H1 (cell line): Measurements from ENCODE around the gene RAET1E. TPM values are rescaled to one million over a fixed set of nuclear protein-coding genes. Genes with fewer than 3 reads are reported as not detected.
A peak's percentile ranks its signal among the peaks of the same experiment; 100 is the strongest.

Experiments used
- CTCF ChIA-PET: fragments of 300-600 bp; sonication (Branson Sonifier 250); formaldehyde crosslinking; loops from one replicate; lab custom pipeline; 2021; ENCODE audit not compliant: partially characterized antibody; lab: Charles Lee
- POLR2A ChIA-PET: fragments of 300-600 bp; sonication (Branson Sonifier 250); formaldehyde crosslinking; loops from one replicate; lab custom pipeline; 2021; ENCODE audit warnings: inconsistent platforms; ENCODE audit not compliant: partially characterized antibody; lab: Charles Lee
- DNase-seq, 2 experiments: peaks; one replicate each; pipeline versions ENCODE4 v3.0.0 to v3.0.0-alpha.2; 2010 to 2022; ENCODE audit warnings: low spot score in 2 of 2, low read depth in 1 of 2, mixed read lengths in 1 of 2
- FAIRE-seq: peaks from 2 replicates; lab custom pipeline; 2011; peaks lifted over from hg19 to GRCh38; lab: Jason Lieb, UNC
- H2AFZ ChIP-seq: 2 replicates; pipeline ENCODE4 v1.8.1; 2012; ENCODE audit warnings: low read length, inconsistent platforms
- H2AK5ac ChIP-seq: 2 replicates; pipeline ENCODE4 v1.6.1; 2013; ENCODE audit warnings: low read depth, low read length
- H2BK120ac ChIP-seq: replicated peaks from 2 replicates; pipeline ENCODE3; 2013; ENCODE audit warnings: low read depth, low read length, inconsistent platforms
- H2BK12ac ChIP-seq: 2 replicates; pipeline ENCODE4 v1.6.1; 2013; ENCODE audit warnings: low read depth, low read length
- H2BK15ac ChIP-seq: 2 replicates; pipeline ENCODE4 v1.6.1; 2013; ENCODE audit warnings: low read length
- H2BK20ac ChIP-seq: 2 replicates; pipeline ENCODE4 v1.6.1; 2013; ENCODE audit warnings: low read length
- H2BK5ac ChIP-seq: 2 replicates; pipeline ENCODE4 v1.6.1; 2013; ENCODE audit warnings: low read depth, low read length
- H3K14ac ChIP-seq: 2 replicates; pipeline ENCODE4 v1.6.1; 2013; ENCODE audit warnings: inconsistent platforms; ENCODE audit not compliant: insufficient read length
- H3K18ac ChIP-seq: 2 replicates; pipeline ENCODE4 v1.6.1; 2013; ENCODE audit warnings: low read length; ENCODE audit errors: extremely low read depth
- H3K23ac ChIP-seq: 2 replicates; pipeline ENCODE4 v1.6.1; 2013; ENCODE audit warnings: inconsistent platforms; ENCODE audit not compliant: insufficient read length
- H3K23me2 ChIP-seq: 2 replicates; pipeline ENCODE4 v1.6.1; 2013; ENCODE audit warnings: low read depth, low read length
- H3K27ac ChIP-seq: 2 replicates; pipeline ENCODE4 v1.6.1; 2011; ENCODE audit warnings: low read depth, low read length, inconsistent platforms
- H3K27me3 ChIP-seq, 4 experiments: replicated peaks in 1 of 4; 1 replicate in 1 of 4; 2 replicates in 3 of 4; pipeline versions ENCODE4 v1.6.1 to v1.8.1; 2011 to 2013; ENCODE audit warnings: low read length in 3 of 4, mild to moderate bottlenecking in 3 of 4, inconsistent platforms in 2 of 4, mixed read lengths in 2 of 4, moderate library complexity in 1 of 4; ENCODE audit not compliant: control insufficient read depth in 3 of 4, insufficient read depth in 3 of 4; ENCODE audit errors: extremely low read depth in 1 of 4
- H3K36me3 ChIP-seq, 4 experiments: 2 replicates each; pipeline versions ENCODE4 v1.6.1 to v1.8.1; 2011 to 2013; ENCODE audit warnings: mild to moderate bottlenecking in 4 of 4, low read length in 3 of 4, moderate library complexity in 2 of 4, control low read depth in 1 of 4, inconsistent platforms in 1 of 4; ENCODE audit not compliant: insufficient read depth in 4 of 4, control insufficient read depth in 2 of 4
- H3K4ac ChIP-seq: replicated peaks from 2 replicates; pipeline ENCODE3; 2013; ENCODE audit warnings: low read length, low read depth, mixed read lengths, inconsistent platforms; ENCODE audit not compliant: insufficient read length
- H3K4me1 ChIP-seq, 4 experiments: replicated peaks in 1 of 4; 1 replicate in 1 of 4; 2 replicates in 3 of 4; pipeline versions ENCODE4 v1.6.1 to v1.8.1; 2011 to 2013; ENCODE audit warnings: low read length in 3 of 4, inconsistent platforms in 2 of 4, mixed read lengths in 1 of 4; ENCODE audit not compliant: insufficient read depth in 4 of 4, control insufficient read depth in 3 of 4
- H3K4me2 ChIP-seq, 2 experiments: 2 replicates each; pipeline versions ENCODE4 v1.6.1 to v1.8.1; 2011 to 2013; ENCODE audit warnings: low read depth in 2 of 2, low read length in 2 of 2, control low read depth in 1 of 2, inconsistent platforms in 1 of 2, mild to moderate bottlenecking in 1 of 2; ENCODE audit not compliant: insufficient read depth in 1 of 2
- H3K4me3 ChIP-seq, 4 experiments: fragments of 200-600, 300-600 bp in 1 of 4; sonication (generic), shearing (Covaris generic), sonication (Bioruptor Twin) in 1 of 4; 2 replicates each; pipeline versions ENCODE4 v1.5.1 to v1.8.1; 2011 to 2016; ENCODE audit warnings: low read length in 4 of 4, low read depth in 3 of 4, control low read depth in 2 of 4, inconsistent platforms in 2 of 4, mild to moderate bottlenecking in 2 of 4, mixed read lengths in 1 of 4, moderate library complexity in 1 of 4; ENCODE audit not compliant: insufficient read depth in 2 of 4; ENCODE audit errors: extremely low read depth in 1 of 4
- H3K56ac ChIP-seq: replicated peaks from 2 replicates; pipeline ENCODE3; 2013; ENCODE audit warnings: low read depth, mild to moderate bottlenecking, mixed read lengths, low read length, inconsistent platforms; ENCODE audit not compliant: insufficient read length
- H3K79me1 ChIP-seq: 2 replicates; pipeline ENCODE4 v1.6.1; 2013; ENCODE audit warnings: low read depth, low read length, control low read depth
- H3K79me2 ChIP-seq, 2 experiments: 2 replicates each; pipeline versions ENCODE4 v1.6.1 to v1.8.1; 2012 to 2013; ENCODE audit warnings: low read length in 2 of 2, mild to moderate bottlenecking in 2 of 2, inconsistent platforms in 1 of 2; ENCODE audit not compliant: insufficient read depth in 2 of 2, control insufficient read depth in 1 of 2
- H3K9ac ChIP-seq, 4 experiments: replicated peaks in 1 of 4; 1 replicate in 1 of 4; 2 replicates in 3 of 4; pipeline versions ENCODE4 v1.6.1 to v1.8.1; 2011 to 2013; ENCODE audit warnings: low read depth in 3 of 4, low read length in 3 of 4, control low read depth in 2 of 4, mild to moderate bottlenecking in 2 of 4, moderate library complexity in 2 of 4, inconsistent platforms in 1 of 4; ENCODE audit errors: extremely low read depth in 1 of 4
- H3K9me3 ChIP-seq, 2 experiments: 2 replicates each; pipeline versions ENCODE4 v1.6.1 to v1.8.1; 2012 to 2013; ENCODE audit warnings: mild to moderate bottlenecking in 2 of 2, moderate library complexity in 2 of 2, control low read depth in 1 of 2, inconsistent platforms in 1 of 2, low read depth in 1 of 2, low read length in 1 of 2, mixed read lengths in 1 of 2; ENCODE audit not compliant: insufficient read depth in 2 of 2
- H4K20me1 ChIP-seq, 2 experiments: replicated peaks in 1 of 2; 2 replicates each; pipeline versions ENCODE3 to v1.8.1; 2011 to 2013; ENCODE audit warnings: inconsistent platforms in 2 of 2, low read length in 2 of 2, mild to moderate bottlenecking in 1 of 2; ENCODE audit not compliant: insufficient read depth in 2 of 2, control insufficient read depth in 1 of 2
- H4K5ac ChIP-seq: 2 replicates; pipeline ENCODE4 v1.6.1; 2013; ENCODE audit warnings: low read length, low read depth, mixed read lengths, inconsistent platforms; ENCODE audit not compliant: insufficient read length
- H4K8ac ChIP-seq: 2 replicates; pipeline ENCODE4 v1.8.0; 2013; ENCODE audit warnings: mild to moderate bottlenecking, moderate library complexity, low read length, inconsistent platforms; ENCODE audit not compliant: insufficient read depth; ENCODE audit errors: extremely low read depth
- H4K91ac ChIP-seq: replicated peaks from 2 replicates; pipeline ENCODE3; 2013; ENCODE audit warnings: low read length, mixed read lengths, inconsistent platforms; ENCODE audit not compliant: insufficient read length
- ASH2L ChIP-seq: fragments of 200-600, 300-600 bp; sonication (generic); IDR thresholded peaks from one replicate; pipeline ENCODE4 v1.7.1; 2017; ENCODE audit warnings: low read length
- GABPA ChIP-seq: IDR thresholded peaks from 2 replicates; pipeline ENCODE4 v1.6.1; 2011; ENCODE audit warnings: mild to moderate bottlenecking, low read length, moderate library complexity, borderline replicate concordance; ENCODE audit not compliant: insufficient read depth
- HDAC6 ChIP-seq: IDR thresholded peaks from one replicate; pipeline ENCODE4 v1.7.1; 2012; ENCODE audit warnings: low read depth, mild to moderate bottlenecking, inconsistent platforms, low read length, moderate library complexity
- WGBS, 2 experiments: shearing (Covaris generic) in 1 of 2; methylation state at CpG; one replicate each; pipeline versions ENCODE4 v1.1.6 to v1.1.7; 2013 to 2015; ENCODE audit warnings: low lambda C conversion rate in 2 of 2, mixed read lengths in 2 of 2, inconsistent platforms in 1 of 2, low coverage in 1 of 2, missing lambda C conversion rate in 1 of 2; ENCODE audit not compliant: insufficient replicate concordance in 2 of 2, insufficient coverage in 1 of 2, insufficient read length in 1 of 2; ENCODE audit errors: extremely low coverage in 1 of 2, missing lambda C conversion rate in 1 of 2; 5-methylcytosine and 5-hydroxymethylcytosine counted together
- polyA plus RNA-seq, 7 experiments: library from polyadenylated mRNA; depleted of rRNA in 3 of 7; stranded (reverse) in 5 of 7; unstranded in 2 of 7; fragments of >200 nt in 5 of 7; fragments of 200-250 nt in 2 of 7; gene quantifications; 1 replicate in 5 of 7; 2 replicates in 1 of 7; 4 replicates in 1 of 7; pipeline versions ENCODE4 v1.2.1 to v1.2.3, GENCODE V29; 2011 to 2013; ENCODE audit warnings: missing spikeins in 2 of 7, mixed read lengths in 2 of 7
- total RNA-seq: library from RNA; stranded (reverse); fragmentation: NEBNext Ultra II Directional; extraction: Animal tissue kit (Norgen Biotek cat#: 25700); gene quantifications from 2 replicates; pipeline ENCODE4 v1.2.1, GENCODE V29; 2021
- TF ChIP-seq, protein P1 (sequence below): IDR thresholded peaks from 2 replicates; pipeline ENCODE4 v1.6.1; 2012; ENCODE audit warnings: inconsistent platforms

Gene RAET1E
- total and polyA plus RNA-seq, 2 of the 8 experiments (the other 6 are each of a cell fraction or from before 2014, with no cell fraction given): not detected

DNA sequence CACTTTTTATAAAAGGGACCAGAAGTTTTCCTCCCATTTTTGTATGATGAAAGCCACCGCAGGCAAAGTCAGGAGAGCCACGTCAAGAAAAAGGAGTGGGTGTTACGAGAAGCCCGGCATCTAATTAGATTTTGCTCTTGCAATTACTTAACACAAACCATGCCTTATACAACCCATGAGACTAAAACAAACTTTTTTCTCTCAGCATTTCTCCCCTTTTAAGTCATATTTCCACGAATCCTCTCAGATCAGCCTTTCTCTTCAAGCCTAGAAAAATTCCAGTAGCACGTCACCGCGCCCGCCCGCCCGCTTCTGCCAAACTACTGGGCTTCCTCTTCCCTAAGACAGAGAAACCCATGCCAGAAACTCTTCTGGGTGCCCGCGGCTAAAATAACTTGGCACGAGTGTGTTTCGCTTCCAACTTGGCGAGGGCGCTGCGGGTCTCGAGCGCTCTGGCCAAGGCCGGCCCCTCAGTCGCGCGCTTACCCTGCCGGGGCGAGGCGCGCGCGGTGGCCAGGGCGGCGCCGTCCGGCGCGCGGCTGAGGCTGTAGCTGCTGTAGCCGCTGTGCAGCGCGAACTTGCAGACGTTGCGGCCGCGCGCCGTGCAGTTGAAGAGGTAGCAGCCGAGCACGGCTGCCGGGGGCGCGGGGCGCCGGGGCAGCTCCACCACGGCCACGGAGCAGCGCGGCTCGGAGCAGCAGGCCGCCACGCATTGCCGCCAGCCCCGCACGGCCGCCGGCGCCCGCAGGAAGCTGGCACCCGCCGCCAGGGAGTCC lies 34.8 kb downstream of the RAET1E start:
- Histone ChIP-seq H2BK12ac (no peak overlapping the region), H2AFZ (peak overlapping the region; percentile 65; the same call in 1 of the 2 replicates), H3K27me3 (peaks cover 0 to 13% (median 5%) of the 10 kb centered on the region in 4 experiments; a peak in 5 of 7 replicates), H4K20me1 (peaks cover 4 to 13% of the 10 kb centered on the region in 2 experiments), H3K79me2 (peaks cover 0 to 10% of the 10 kb centered on the region in 2 experiments; a peak in 2 of 4 replicates), H3K27ac (no peak overlapping the region), H3K18ac (no peak overlapping the region; the same call in 1 of the 2 replicates), H3K79me1 (peaks cover 6% of the 10 kb centered on the region; the same call in 1 of the 2 replicates), H4K91ac (no peak overlapping the region), H4K5ac (no peak overlapping the region), H3K14ac (no peak overlapping the region), H3K23ac (no peak overlapping the region), H4K8ac (peak overlapping the region; percentile 86), H3K4me2 (peak overlapping the region; percentile 56 to 99), H3K9ac (peak overlapping the region; percentile 51 to 94 (median 66); a peak in 5 of 7 replicates), H3K4me1 (peaks cover 4 to 16% (median 11%) of the 10 kb centered on the region in 4 experiments; a peak in 6 of 7 replicates), H3K4me3 (peak overlapping the region; percentile 48 to 80 (median 74)), H3K9me3 (no peaks in the 10 kb centered on the region), H3K4ac (no peak overlapping the region), H3K36me3 (no peaks in the 10 kb centered on the region), H2BK120ac (no peak overlapping the region), H2BK5ac (no peak overlapping the region), H2BK15ac (no peak overlapping the region), H2BK20ac (no peak overlapping the region), H3K56ac (no peak overlapping the region), H2AK5ac (no peak overlapping the region), H3K23me2 (peaks cover 12% of the 10 kb centered on the region; the same call in 1 of the 2 replicates)
- CTCF ChIA-PET: interaction anchor here (1.3 to 6.1 kb wide), 5 partner anchors 12 to 27 kb away, joined by 3 to 33 read pairs (median 8); no protein-coding TSS in a partner anchor
- POLR2A ChIA-PET: interaction anchor here (0.7 to 2.1 kb wide), 5 partner anchors 8 to 341 kb away, joined by 3 to 6 read pairs (median 4); partner anchors contain the start of gene LATS1
- DNase-seq (peak in 1 of 2 experiments; percentile 73), FAIRE-seq (no peak)
- WGBS, 2 experiments: 4% methylated on average over 64 of the region's 69 CpGs; no CpG with 5 or more reads in 1 of the 2 experiments
- TF ChIP-seq, protein P1, sequence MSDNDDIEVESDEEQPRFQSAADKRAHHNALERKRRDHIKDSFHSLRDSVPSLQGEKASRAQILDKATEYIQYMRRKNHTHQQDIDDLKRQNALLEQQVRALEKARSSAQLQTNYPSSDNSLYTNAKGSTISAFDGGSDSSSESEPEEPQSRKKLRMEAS: 0 out of 2 replicates have a peak, but pooled peaks have one; percentile 19
- TF ChIP-seq ASH2L: peak; percentile 73
- TF ChIP-seq GABPA: no peak
- no peak for TF ChIP-seq HDAC6
